Hepatocyte (in vitro differentiated cells): ENCODE results near the gene OPN1MW.

Experiments used
- EZH2 ChIP-seq: fragments of 200-600 bp; sonication (generic); IDR thresholded peaks from 2 replicates; pipeline ENCODE4 v1.6.1; 2016; ENCODE audit warnings: antibody characterized with exemption, mild to moderate bottlenecking, borderline replicate concordance
- EZH2phosphoT487 ChIP-seq: fragments of 200-600 bp; sonication (generic); IDR thresholded peaks from one replicate; pipeline ENCODE4 v1.6.1; 2018; ENCODE audit warnings: antibody characterized with exemption, mild to moderate bottlenecking, low read depth, moderate library complexity; ENCODE audit not compliant: unreplicated experiment, severe bottlenecking
- TF ChIP-seq, protein P1 (sequence below): fragments of 200-600 bp; sonication (generic); IDR thresholded peaks from 2 replicates; pipeline ENCODE4 v1.5.1; 2016; ENCODE audit warnings: antibody characterized with exemption, mild to moderate bottlenecking; ENCODE audit not compliant: poor library complexity

- TF ChIP-seq, protein P1, sequence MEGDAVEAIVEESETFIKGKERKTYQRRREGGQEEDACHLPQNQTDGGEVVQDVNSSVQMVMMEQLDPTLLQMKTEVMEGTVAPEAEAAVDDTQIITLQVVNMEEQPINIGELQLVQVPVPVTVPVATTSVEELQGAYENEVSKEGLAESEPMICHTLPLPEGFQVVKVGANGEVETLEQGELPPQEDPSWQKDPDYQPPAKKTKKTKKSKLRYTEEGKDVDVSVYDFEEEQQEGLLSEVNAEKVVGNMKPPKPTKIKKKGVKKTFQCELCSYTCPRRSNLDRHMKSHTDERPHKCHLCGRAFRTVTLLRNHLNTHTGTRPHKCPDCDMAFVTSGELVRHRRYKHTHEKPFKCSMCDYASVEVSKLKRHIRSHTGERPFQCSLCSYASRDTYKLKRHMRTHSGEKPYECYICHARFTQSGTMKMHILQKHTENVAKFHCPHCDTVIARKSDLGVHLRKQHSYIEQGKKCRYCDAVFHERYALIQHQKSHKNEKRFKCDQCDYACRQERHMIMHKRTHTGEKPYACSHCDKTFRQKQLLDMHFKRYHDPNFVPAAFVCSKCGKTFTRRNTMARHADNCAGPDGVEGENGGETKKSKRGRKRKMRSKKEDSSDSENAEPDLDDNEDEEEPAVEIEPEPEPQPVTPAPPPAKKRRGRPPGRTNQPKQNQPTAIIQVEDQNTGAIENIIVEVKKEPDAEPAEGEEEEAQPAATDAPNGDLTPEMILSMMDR: no peak
- TF ChIP-seq EZH2phosphoT487 (no peak), EZH2 (no peak)
These were observed 40.0 kb upstream of the OPN1MW start for GRCh38 chrX:154142386-154142785.
